HepG2 (cell line): ENCODE results near the gene FAT1. TPM values are rescaled to one million over a fixed set of nuclear protein-coding genes. Genes with fewer than 3 reads are reported as not detected.

Source experiments
- ATAC-seq: fragments of 200-7000 bp; cut with Tn5 transposase; 3 replicates; pipeline ENCODE4 v1.9.1; 2020; ENCODE audit warnings: mild to moderate bottlenecking, moderate library complexity
- BruUV-seq: library from RNA; stranded (reverse); fragments of 400-500 nt; replicated peaks from 2 replicates; lab custom pipeline; 2021; lab: Mats Ljungman, UMichigan
- CTCF ChIA-PET: fragments of 300-600 bp; formaldehyde crosslinking; extraction: SDS; loops from one replicate; lab custom pipeline; 2021; ENCODE audit warnings: low total read pairs, inconsistent platforms, low intra/inter-chr PET ratio; lab: Yijun Ruan, JAX
- POLR2A ChIA-PET: fragments of 350-600 bp; sonication (Branson Sonifier 250); formaldehyde crosslinking; loops from one replicate; lab custom pipeline; 2020; ENCODE audit warnings: antibody characterized with exemption, inconsistent platforms; lab: Yijun Ruan, JAX
- DNase-seq: peaks from one replicate; pipeline ENCODE4 v3.0.0-alpha.2; 2015; ENCODE audit warnings: low spot score
- FAIRE-seq: peaks from 3 replicates; lab custom pipeline; 2011; peaks lifted over from hg19 to GRCh38; lab: Jason Lieb, UNC
- H2AFZ ChIP-seq: one replicate; pipeline ENCODE4 v1.6.1; 2011; ENCODE audit warnings: low read length, inconsistent platforms
- H3K27ac ChIP-seq: fragments of 300-600 bp; 3 replicates; pipeline ENCODE4 v1.8.0; 2011; ENCODE audit warnings: mixed run types, mild to moderate bottlenecking, mixed read lengths, low read length, inconsistent platforms; ENCODE audit not compliant: insufficient read depth; ENCODE audit errors: extremely low read length
- H3K27me3 ChIP-seq, 2 experiments: fragments of 200-600 bp in 1 of 2; 2 replicates in 1 of 2; 3 replicates in 1 of 2; pipeline versions ENCODE4 v1.6.0 to v1.8.0; 2011; ENCODE audit warnings: low read length in 2 of 2, mild to moderate bottlenecking in 2 of 2, moderate library complexity in 2 of 2, inconsistent platforms in 1 of 2; ENCODE audit not compliant: insufficient read depth in 2 of 2, control insufficient read depth in 1 of 2
- H3K36me3 ChIP-seq, 2 experiments: fragments of 200-600 bp in 1 of 2; replicated peaks in 1 of 2; 2 replicates in 1 of 2; 3 replicates in 1 of 2; pipeline versions ENCODE4 v1.5.1 to v1.8.0; 2011; ENCODE audit warnings: low read length in 2 of 2, inconsistent platforms in 1 of 2; ENCODE audit not compliant: insufficient read depth in 2 of 2, control insufficient read depth in 1 of 2
- H3K4me1 ChIP-seq: 2 replicates; pipeline ENCODE4 v1.5.1; 2012; ENCODE audit warnings: low read length, inconsistent platforms; ENCODE audit not compliant: insufficient read depth
- H3K4me2 ChIP-seq: 2 replicates; pipeline ENCODE4 v1.6.0; 2011; ENCODE audit warnings: low read depth, low read length, inconsistent platforms
- H3K4me3 ChIP-seq, 3 experiments: fragments of 200-600 bp in 1 of 3; sonication (generic), shearing (Covaris generic) in 1 of 3; replicated peaks in 1 of 3; 2 replicates each; pipeline ENCODE4 v1.5.1; 2011 to 2016; ENCODE audit warnings: low read length in 3 of 3, inconsistent platforms in 2 of 3, low read depth in 2 of 3, mild to moderate bottlenecking in 2 of 3, control low read depth in 1 of 3, mixed read lengths in 1 of 3; ENCODE audit not compliant: insufficient read depth in 1 of 3
- H3K79me2 ChIP-seq: one replicate; pipeline ENCODE4 v1.6.1; 2011; ENCODE audit warnings: low read length, inconsistent platforms; ENCODE audit not compliant: insufficient read depth
- H3K9ac ChIP-seq: 2 replicates; pipeline ENCODE4 v1.6.0; 2011; ENCODE audit warnings: mild to moderate bottlenecking, low read depth, low read length, inconsistent platforms; ENCODE audit not compliant: insufficient read depth
- H3K9me3 ChIP-seq: 2 replicates; pipeline ENCODE4 v1.5.1; 2012; ENCODE audit warnings: mild to moderate bottlenecking, low read length
- H4K20me1 ChIP-seq: 2 replicates; pipeline ENCODE4 v1.6.0; 2011; ENCODE audit warnings: inconsistent platforms, mild to moderate bottlenecking, low read length, moderate library complexity; ENCODE audit not compliant: insufficient read depth
- ATF6 ChIP-seq: sonication (generic); formaldehyde crosslinking; conservative IDR thresholded peaks from 2 replicates; pipeline ENCODE4 v1.4.0; 2020; ENCODE audit warnings: missing genetic modification reagents
- ELF4 ChIP-seq: sonication (generic); formaldehyde crosslinking; IDR thresholded peaks from 2 replicates; pipeline ENCODE4 v1.5.0; 2020; ENCODE audit warnings: missing genetic modification reagents, mild to moderate bottlenecking, moderate library complexity, borderline replicate concordance
- TFDP2 ChIP-seq: sonication (generic); formaldehyde crosslinking; IDR thresholded peaks from 2 replicates; pipeline ENCODE4 v1.4.0; 2020; ENCODE audit warnings: missing genetic modification reagents
- ZNF232 ChIP-seq: sonication (generic); formaldehyde crosslinking; IDR thresholded peaks from 2 replicates; pipeline ENCODE4 v1.4.0; 2020; ENCODE audit warnings: missing genetic modification reagents, borderline replicate concordance
- ZNF770 ChIP-seq: sonication (generic); formaldehyde crosslinking; IDR thresholded peaks from 2 replicates; pipeline ENCODE4 v1.5.0; 2020; ENCODE audit warnings: mild to moderate bottlenecking, missing genetic modification reagents
- WGBS: methylation state at CpG from one replicate; pipeline ENCODE4 v1.1.6; 2017; ENCODE audit warnings: low lambda C conversion rate; 5-methylcytosine and 5-hydroxymethylcytosine counted together
- in situ Hi-C: cut with HindIII; loops from 2 replicates; pipeline ENCODE4 v1.10.0; 2017; ENCODE audit warnings: low pct_unique_long_range_greater_than_20kb; ENCODE audit not compliant: extremely low pct_ligation_motif_present
- intact Hi-C: fragments of 100-400 bp; cut with micrococcal nuclease; formaldehyde crosslinking; loops from one replicate; pipeline ENCODE4 v1.10.0; 2022; ENCODE audit not compliant: unreplicated experiment
- polyA plus RNA-seq, 8 experiments: library from polyadenylated mRNA; depleted of rRNA in 3 of 8; stranded (reverse) in 7 of 8; unstranded in 1 of 8; fragments of >200 nt; fragmentation: Illumina TruSeq in 4 of 8; extraction: Trizol in 4 of 8; gene quantifications; 2 replicates each; pipeline versions ENCODE4 v1.2.1 to v1.2.3, GENCODE V29; 2011 to 2016; ENCODE audit warnings: low read depth in 4 of 8, missing spikeins in 1 of 8, mixed read lengths in 1 of 8; ENCODE audit not compliant: insufficient read depth in 1 of 8
- total RNA-seq, 5 experiments: library from RNA; depleted of rRNA; stranded (reverse); fragments of >200 nt; fragmentation: Illumina TruSeq; extraction: Trizol; gene quantifications; 2 replicates each; pipeline ENCODE4 v1.2.3, GENCODE V29; 2016; ENCODE audit warnings: low read depth in 1 of 5

FAT1 gene
- total and polyA plus RNA-seq, 2 of the 13 experiments (the other 11 are each of a cell fraction or from before 2014, with no cell fraction given) = 185 to 216 TPM

- no TSS peak for BruUV-seq
- Histone ChIP-seq H3K27ac (no peak overlapping the region), H2AFZ (no peak overlapping the region), H3K36me3 (peaks cover 8 to 25% of the 10 kb centered on the region in 2 experiments), H3K27me3 (no peaks in the 10 kb centered on the region), H3K9me3 (no peaks in the 10 kb centered on the region), H3K4me2 (no peak overlapping the region), H3K79me2 (peaks cover 97% of the 10 kb centered on the region), H3K4me3 (no peak overlapping the region), H3K4me1 (peaks cover 68% of the 10 kb centered on the region), H3K9ac (no peak overlapping the region), H4K20me1 (peaks cover 39% of the 10 kb centered on the region)
- no peak for TF ChIP-seq ZNF770 (CRISPR knock-in tag)
- TF ChIP-seq ZNF232 (CRISPR knock-in tag) = no peak
- TF ChIP-seq ATF6 (CRISPR knock-in tag) = no peak
- no peak for TF ChIP-seq ELF4 (CRISPR knock-in tag)
- TF ChIP-seq TFDP2 = no peak
- DNase-seq (no peak), ATAC-seq (no peak), FAIRE-seq (no peak)
- in situ Hi-C loops (no loop called here), intact Hi-C loops (no loop called here)
- CTCF ChIA-PET = no interaction called here
- POLR2A ChIA-PET = no interaction called here
- 98% methylated on average over 4 of the region's 4 CpGs for WGBS
Observed at GRCh38 chr4:186695392-186695791, 28.3 kb downstream of the FAT1 start.
